Endodermal cell (in vitro differentiated cells): ENCODE results near the gene OXSR1. TPM values are rescaled to one million over a fixed set of nuclear protein-coding genes. Genes with fewer than 3 reads are reported as not detected.

Experiments used
- DNase-seq: peaks from one replicate; pipeline ENCODE4 v3.0.0-alpha.2; 2017
- H3K27ac ChIP-seq: 2 replicates; pipeline ENCODE4 v1.5.1; 2013; ENCODE audit warnings: mild to moderate bottlenecking, low read depth, low read length, moderate library complexity
- H3K27me3 ChIP-seq: 2 replicates; pipeline ENCODE4 v1.6.1; 2013; ENCODE audit warnings: mild to moderate bottlenecking, low read length, moderate library complexity; ENCODE audit not compliant: insufficient read depth, control insufficient read depth, poor library complexity, severe bottlenecking
- H3K36me3 ChIP-seq: 2 replicates; pipeline ENCODE4 v1.7.0; 2013; ENCODE audit warnings: mild to moderate bottlenecking, low read length, moderate library complexity; ENCODE audit not compliant: control insufficient read depth, insufficient read depth
- H3K4me1 ChIP-seq: one replicate; pipeline ENCODE4 v1.7.0; 2013; ENCODE audit warnings: low read length; ENCODE audit not compliant: control insufficient read depth, insufficient read depth
- H3K4me3 ChIP-seq: 2 replicates; pipeline ENCODE4 v1.5.1; 2013; ENCODE audit warnings: mild to moderate bottlenecking, low read length, moderate library complexity
- H3K9ac ChIP-seq: 2 replicates; pipeline ENCODE4 v1.6.1; 2013; ENCODE audit warnings: mild to moderate bottlenecking, low read length, moderate library complexity; ENCODE audit not compliant: poor library complexity, severe bottlenecking; ENCODE audit errors: extremely low read depth
- H3K9me3 ChIP-seq: 2 replicates; pipeline ENCODE4 v1.6.1; 2013; ENCODE audit warnings: mild to moderate bottlenecking, low read length, moderate library complexity; ENCODE audit not compliant: control insufficient read depth
- H3K27ac Mint-ChIP-seq: 2 replicates; pipeline ENCODE4 v1.8.0; 2020; ENCODE audit warnings: mixed read lengths
- H3K27me3 Mint-ChIP-seq: 2 replicates; pipeline ENCODE4 v1.8.0; 2021; ENCODE audit warnings: mild to moderate bottlenecking, mixed read lengths; ENCODE audit not compliant: insufficient read depth
- H3K36me3 Mint-ChIP-seq: 2 replicates; pipeline ENCODE4 v1.8.0; 2020; ENCODE audit warnings: low read depth, mixed read lengths
- H3K4me1 Mint-ChIP-seq: 2 replicates; pipeline ENCODE4 v1.8.0; 2020; ENCODE audit warnings: mixed read lengths
- H3K4me3 Mint-ChIP-seq: 2 replicates; pipeline ENCODE4 v1.8.0; 2020; ENCODE audit warnings: mild to moderate bottlenecking, moderate library complexity, mixed read lengths
- H3K9me3 Mint-ChIP-seq: 2 replicates; pipeline ENCODE4 v1.8.0; 2020; ENCODE audit warnings: mild to moderate bottlenecking, mixed read lengths
- CTCF ChIP-seq: fragments of 200-600 bp; sonication (generic); conservative IDR thresholded peaks from 2 replicates; pipeline ENCODE4 v1.5.0; 2021; ENCODE audit warnings: antibody characterized with exemption, mild to moderate bottlenecking
- WGBS, 2 experiments: methylation state at CpG; one replicate each; pipeline versions ENCODE4 v1.1.5 to v1.1.7; 2013; ENCODE audit warnings: missing lambda C conversion rate in 2 of 2, mixed read lengths in 1 of 2; ENCODE audit not compliant: insufficient coverage in 1 of 2, insufficient read length in 1 of 2; 5-methylcytosine and 5-hydroxymethylcytosine counted together
- total RNA-seq, 2 donors: library from RNA; stranded (reverse); fragmentation: NEBNext Ultra II Directional in 1 of 2; extraction: Animal tissue kit (Norgen Biotek cat#: 25700) in 1 of 2; gene quantifications; 2 replicates in 1 of 2; 3 replicates in 1 of 2; pipeline ENCODE4 v1.2.1, GENCODE V29; 2021

OXSR1 gene
- total RNA-seq, 2 donors from 2014 or later, result 41.9 to 55.5 TPM

GRCh38 chr3:38147421-38147820, 17.9 kb upstream of the OXSR1 start:
- no peaks in the 10 kb centered on the region for H3K36me3 Mint-ChIP-seq
- H3K4me1 Mint-ChIP-seq, result no peaks in the 10 kb centered on the region
- Histone ChIP-seq H3K4me1 (no peaks in the 10 kb centered on the region), H3K36me3 (no peaks in the 10 kb centered on the region), H3K4me3 (no peak overlapping the region), H3K27ac (no peak overlapping the region), H3K9ac (no peak overlapping the region), H3K27me3 (no peaks in the 10 kb centered on the region), H3K9me3 (peaks cover 16% of the 10 kb centered on the region)
- no peak for TF ChIP-seq CTCF
- H3K27ac Mint-ChIP-seq, result no peak overlapping the region
- no peak overlapping the region for H3K4me3 Mint-ChIP-seq
- WGBS, 2 experiments, result 93 to 100% methylated on average over 3 of the region's 3 CpGs
- H3K9me3 Mint-ChIP-seq, result peaks cover 6% of the 10 kb centered on the region
- peaks cover 4% of the 10 kb centered on the region for H3K27me3 Mint-ChIP-seq
- DNase-seq, result no peak

GRCh38 chr3:38148311-38148882, 16.9 kb upstream of the OXSR1 start:
- Histone ChIP-seq H3K36me3 (no peaks in the 10 kb centered on the region), H3K9ac (no peak overlapping the region), H3K27me3 (no peaks in the 10 kb centered on the region), H3K4me1 (no peaks in the 10 kb centered on the region), H3K4me3 (no peak overlapping the region), H3K9me3 (peaks cover 16% of the 10 kb centered on the region), H3K27ac (no peak overlapping the region)
- TF ChIP-seq CTCF, result no peak
- Mint-ChIP-seq H3K4me3 (no peak overlapping the region), H3K9me3 (peaks cover 6% of the 10 kb centered on the region), H3K4me1 (no peaks in the 10 kb centered on the region), H3K27me3 (peaks cover 4% of the 10 kb centered on the region), H3K27ac (no peak overlapping the region), H3K36me3 (no peaks in the 10 kb centered on the region)
- WGBS, 2 experiments, result 93 to 95% methylated on average over 5 of the region's 5 CpGs
- DNase-seq, result no peak

- Histone ChIP-seq H3K27me3 (no peaks in the 10 kb centered on the region), H3K9me3 (peaks cover 16% of the 10 kb centered on the region), H3K36me3 (no peaks in the 10 kb centered on the region), H3K9ac (no peak overlapping the region), H3K27ac (no peak overlapping the region), H3K4me3 (no peak overlapping the region), H3K4me1 (no peaks in the 10 kb centered on the region)
- Mint-ChIP-seq H3K27ac (no peak overlapping the region), H3K36me3 (no peaks in the 10 kb centered on the region), H3K4me1 (no peaks in the 10 kb centered on the region), H3K4me3 (no peak overlapping the region), H3K9me3 (peaks cover 6% of the 10 kb centered on the region), H3K27me3 (peaks cover 4% of the 10 kb centered on the region)
- WGBS, 2 experiments, result 60 to 89% methylated on average over 1 to 3 of the region's 3 CpGs
- TF ChIP-seq CTCF, result no peak
- no peak for DNase-seq
Observed at GRCh38 chr3:38149708-38150107, 15.6 kb upstream of the OXSR1 start.
